Measurements from ENCODE around the gene FTCD. TPM values are rescaled to one million over a fixed set of nuclear protein-coding genes. Genes with fewer than 3 reads are reported as not detected.
A peak's percentile ranks its signal among the peaks of the same experiment; 100 is the strongest.
"Not testable (repeated sequence)": the region's sequence is repeated elsewhere in the genome, so short reads cannot be mapped to it uniquely, and the experiment has no call there.

Gene FTCD
- total RNA-seq, 2 experiments from 2014 or later, result 0.16 to 0.23 TPM

DNA sequence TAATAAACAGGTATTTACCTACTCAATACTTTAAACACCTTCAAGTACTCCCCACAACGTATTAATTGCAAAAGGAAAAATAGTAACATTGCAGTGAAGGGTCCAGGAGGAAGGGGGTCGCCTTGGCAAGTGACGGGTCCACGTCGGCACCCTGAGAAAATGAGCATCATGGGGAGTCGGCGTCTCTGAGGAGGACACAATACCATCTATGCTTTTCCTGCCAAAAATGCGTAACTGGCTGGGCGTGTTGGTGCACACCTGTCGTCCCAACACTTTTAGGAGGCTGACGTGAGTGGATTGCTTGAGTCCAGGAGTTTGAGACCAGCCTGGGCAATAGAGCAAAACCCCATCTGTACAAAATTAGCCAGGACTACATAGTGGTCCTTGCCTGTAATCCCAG lies 7.3 kb downstream of the FTCD start:
- no peak for ATAC-seq
- no peaks in the 10 kb centered on the region for H3K36me3 Mint-ChIP-seq (ENCODE audit: low read depth)
- H3K4me1 Mint-ChIP-seq, result peaks cover 12% of the 10 kb centered on the region
- H3K27ac Mint-ChIP-seq, result no peak overlapping the region
- CTCF ChIA-PET, result no interaction called here
- DNase-seq, result no peak
- POLR2A ChIA-PET, result no interaction called here
- H3K9me3 Mint-ChIP-seq (ENCODE audit: low read depth), result no peaks in the 10 kb centered on the region
- intact Hi-C loops (cut with DNase I, micrococcal nuclease), result no loop called here
- H3K4me3 Mint-ChIP-seq, result no peak overlapping the region
- no peaks in the 10 kb centered on the region for H3K27me3 Mint-ChIP-seq

DNA sequence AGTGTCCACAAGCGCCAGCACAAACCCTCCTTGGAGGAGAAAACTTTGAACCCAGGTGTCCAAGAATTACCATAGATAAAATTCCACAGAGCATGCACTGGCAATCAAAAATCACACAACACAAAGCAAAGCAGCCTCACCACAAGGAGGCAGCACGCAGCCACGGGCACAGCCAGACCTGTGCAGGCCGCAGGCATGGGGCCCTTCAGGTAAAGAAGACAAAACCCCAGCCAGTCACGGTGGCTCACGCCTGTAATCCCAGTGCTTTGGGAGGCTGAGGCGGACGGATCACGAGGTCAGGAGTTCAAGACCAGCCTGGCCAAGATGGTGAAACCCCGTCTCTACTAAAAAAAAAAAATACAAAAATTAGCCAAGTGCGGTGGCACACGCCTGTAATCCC lies 8.0 kb downstream of the FTCD start:
- H3K27ac Mint-ChIP-seq; H3K36me3 Mint-ChIP-seq (ENCODE audit: low read depth); POLR2A ChIA-PET; H3K27me3 Mint-ChIP-seq; H3K4me3 Mint-ChIP-seq; H3K9me3 Mint-ChIP-seq (ENCODE audit: low read depth): not testable (repeated sequence)
- ATAC-seq (peak; percentile 21), DNase-seq (peak; percentile 77)
- peaks cover 12% of the 10 kb centered on the region for H3K4me1 Mint-ChIP-seq
- intact Hi-C loops (cut with DNase I, micrococcal nuclease), result loop anchor here in 1 of 2 experiments (1.0 kb wide), 1 partner anchor 138 kb away; the partner anchor contains the start of gene MCM3AP
- CTCF ChIA-PET, result interaction anchor here (0.7 kb wide), 1 partner anchor 107 kb away, joined by 3 read pairs; no protein-coding TSS in a partner anchor

DNA sequence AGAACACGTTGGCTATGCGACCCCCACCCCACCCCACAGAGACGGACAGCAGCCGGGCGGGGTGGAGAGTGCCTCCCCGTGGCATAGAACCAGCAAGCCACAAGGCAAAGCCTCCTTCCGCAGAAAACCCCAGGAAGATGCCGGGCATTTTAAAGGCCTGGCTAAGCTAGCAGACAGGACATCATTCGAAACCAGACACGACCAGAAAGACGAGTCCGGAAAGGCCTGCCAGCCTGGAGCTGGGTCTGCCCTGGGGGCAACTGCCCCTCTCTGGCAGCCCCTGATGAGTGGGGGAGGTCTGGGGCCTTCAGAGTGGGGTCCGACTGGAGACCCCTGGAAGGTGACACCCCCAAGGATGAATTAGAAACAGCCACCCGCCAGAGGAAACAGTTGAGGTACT lies 8.5 kb downstream of the FTCD start:
- Mint-ChIP-seq H3K27ac (no peak overlapping the region), H3K4me1 (peaks cover 12% of the 10 kb centered on the region), H3K9me3 (ENCODE audit: low read depth) (no peaks in the 10 kb centered on the region), H3K4me3 (no peak overlapping the region), H3K27me3 (no peaks in the 10 kb centered on the region), H3K36me3 (ENCODE audit: low read depth) (no peaks in the 10 kb centered on the region)
- ATAC-seq (no peak), DNase-seq (no peak)
- CTCF ChIA-PET, result interaction anchor here (0.7 kb wide), 1 partner anchor 108 kb away, joined by 3 read pairs; no protein-coding TSS in a partner anchor
- intact Hi-C loops (cut with DNase I, micrococcal nuclease), result loop anchor here in 1 of 2 experiments (1.0 kb wide), 1 partner anchor 138 kb away; the partner anchor contains the start of gene MCM3AP
- POLR2A ChIA-PET, result no interaction called here

DNA sequence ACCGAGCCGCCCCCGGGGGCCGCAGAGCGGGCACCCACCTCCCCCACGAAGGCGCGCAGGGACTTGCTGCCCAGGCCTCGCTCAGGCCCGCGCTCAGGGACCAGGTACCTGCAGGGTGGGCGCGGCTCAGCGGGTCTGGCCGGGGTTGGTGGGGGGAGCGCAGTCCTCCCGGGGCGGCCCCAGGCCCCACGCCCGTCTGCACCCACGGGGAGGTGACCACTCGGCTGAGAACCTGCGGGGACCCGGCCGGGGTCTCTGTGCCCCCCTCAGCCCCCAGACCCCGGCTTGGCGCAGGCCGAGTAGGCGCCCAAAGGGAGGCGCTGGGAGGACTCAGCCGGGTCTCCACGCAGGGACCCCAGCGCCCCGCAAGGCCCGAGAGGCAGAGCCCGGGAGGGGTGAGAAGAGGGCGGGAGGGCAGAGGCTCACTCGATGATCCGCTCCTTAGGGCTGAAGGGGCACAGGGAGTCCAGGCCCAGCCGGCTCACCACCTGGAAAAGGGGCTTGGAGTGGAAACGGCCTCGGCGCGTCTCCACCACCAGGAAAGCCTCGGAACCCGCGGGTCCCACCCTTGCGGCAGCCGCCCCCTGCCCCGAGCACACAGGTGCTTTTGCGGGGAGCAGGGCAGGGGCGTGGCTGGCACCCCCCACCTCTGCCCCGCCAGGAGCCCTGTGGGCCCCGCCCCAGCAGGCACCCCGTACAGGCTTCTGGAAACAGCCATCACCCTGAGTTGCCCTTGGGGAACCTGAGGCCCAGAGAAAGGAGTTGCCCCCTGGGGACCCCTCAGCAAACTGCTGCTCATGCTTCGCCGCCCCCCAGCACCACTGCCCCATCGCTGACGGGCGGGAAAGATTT lies 9.3 kb downstream of the FTCD start:
- Mint-ChIP-seq H3K36me3 (ENCODE audit: low read depth) (no peaks in the 10 kb centered on the region), H3K4me3 (no peak overlapping the region), H3K27ac (no peak overlapping the region), H3K27me3 (no peaks in the 10 kb centered on the region), H3K4me1 (peaks cover 12% of the 10 kb centered on the region), H3K9me3 (ENCODE audit: low read depth) (no peaks in the 10 kb centered on the region)
- intact Hi-C loops (cut with DNase I, micrococcal nuclease), result no loop called here
- DNase-seq (no peak), ATAC-seq (no peak)
- ChIA-PET CTCF (no interaction called here), POLR2A (no interaction called here)

DNA sequence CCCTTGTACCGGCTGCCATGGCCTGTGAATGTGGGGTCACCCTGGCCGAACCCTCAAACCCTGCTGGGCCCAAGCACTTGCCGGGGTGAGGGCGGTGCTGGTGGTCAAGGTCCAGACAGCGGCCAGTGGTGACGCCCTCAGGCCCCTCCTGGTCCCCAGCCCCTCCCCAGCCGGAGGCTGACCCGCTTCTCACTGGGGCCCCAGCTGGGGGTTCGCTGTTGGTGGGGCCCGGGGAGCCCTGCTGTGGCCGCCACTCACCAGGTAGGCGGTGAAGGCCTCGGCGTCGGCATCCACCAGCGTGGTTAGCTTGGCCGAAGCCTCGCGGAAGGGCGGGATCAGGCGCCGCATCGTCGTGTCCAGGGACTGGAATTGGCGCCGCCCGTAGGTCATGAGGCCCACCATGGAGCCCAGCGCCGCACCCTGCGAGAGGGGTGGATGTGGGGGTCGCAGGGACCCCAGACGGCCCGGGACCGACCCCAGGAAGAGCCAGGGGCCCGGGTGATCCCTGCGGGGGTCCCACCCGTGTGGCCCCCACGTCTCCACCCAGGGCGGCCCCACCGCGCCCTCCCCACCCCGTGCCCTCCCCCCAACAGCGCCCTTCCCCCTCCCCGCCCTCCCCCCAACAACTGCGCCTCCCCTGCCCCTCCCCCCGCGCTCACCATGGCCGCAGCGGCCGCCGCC lies 10.1 kb downstream of the FTCD start:
- Mint-ChIP-seq H3K27ac (no peak overlapping the region), H3K4me3 (no peak overlapping the region), H3K9me3 (ENCODE audit: low read depth) (no peaks in the 10 kb centered on the region), H3K36me3 (ENCODE audit: low read depth) (no peaks in the 10 kb centered on the region), H3K27me3 (no peaks in the 10 kb centered on the region), H3K4me1 (peaks cover 12% of the 10 kb centered on the region)
- intact Hi-C loops (cut with DNase I, micrococcal nuclease), result no loop called here
- ChIA-PET CTCF (no interaction called here), POLR2A (no interaction called here)
- DNase-seq, result no peak
- ATAC-seq, result no peak

DNA sequence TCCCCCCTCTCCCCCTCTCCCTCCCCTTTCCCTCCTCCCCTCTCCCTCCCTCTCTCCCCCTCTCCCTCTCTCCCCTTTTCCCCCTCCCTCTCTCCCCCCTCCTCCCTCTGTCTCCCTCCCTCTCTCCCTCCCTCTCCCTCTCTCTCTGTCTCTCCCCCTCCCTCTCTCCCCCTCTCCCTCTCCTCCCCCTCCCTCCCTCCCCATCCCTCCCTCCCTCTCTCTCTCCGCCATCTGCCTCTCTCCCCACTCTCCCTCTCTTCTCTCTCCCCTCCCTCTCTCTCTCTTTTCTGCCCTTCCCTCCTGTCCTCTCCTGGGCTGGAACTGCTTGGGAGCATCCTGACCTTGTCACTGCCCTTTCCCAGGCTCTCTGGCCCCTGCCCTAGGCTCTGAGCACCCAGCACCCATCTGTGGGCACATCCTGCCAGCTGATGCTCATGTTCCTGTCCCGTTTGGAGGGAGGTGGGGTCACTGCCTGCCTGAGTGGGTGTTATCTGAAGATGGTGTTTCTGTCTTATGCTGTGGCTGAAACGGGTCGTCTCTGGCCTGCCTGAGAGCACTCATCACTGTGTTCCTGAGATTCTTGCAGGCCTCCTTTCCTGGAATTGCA lies 10.8 kb downstream of the FTCD start:
- H3K36me3 Mint-ChIP-seq (ENCODE audit: low read depth), result no peaks in the 10 kb centered on the region
- ATAC-seq, result no peak
- H3K27me3 Mint-ChIP-seq, result no peaks in the 10 kb centered on the region
- ChIA-PET CTCF (interaction anchor here (0.9 to 2.6 kb wide), 3 partner anchors 9 to 141 kb away, joined by 4 to 18 read pairs (median 9); partner anchors contain the start of genes MCM3AP and YBEY), POLR2A (interaction anchor here (1.0 kb wide), 1 partner anchor 9 kb away, joined by 4 read pairs; no protein-coding TSS in a partner anchor)
- no peaks in the 10 kb centered on the region for H3K9me3 Mint-ChIP-seq (ENCODE audit: low read depth)
- no peak overlapping the region for H3K4me3 Mint-ChIP-seq
- intact Hi-C loops (cut with DNase I, micrococcal nuclease), result loop anchor here (1.0 to 5.0 kb wide), 3 partner anchors 172 to 314 kb away; partner anchors contain the start of genes DIP2A (in 1 of the 2) and PCNT (in 1 of the 2)
- peaks cover 12% of the 10 kb centered on the region for H3K4me1 Mint-ChIP-seq
- DNase-seq, result peak; percentile 40
- peak overlapping the region; percentile 34 for H3K27ac Mint-ChIP-seq

DNA sequence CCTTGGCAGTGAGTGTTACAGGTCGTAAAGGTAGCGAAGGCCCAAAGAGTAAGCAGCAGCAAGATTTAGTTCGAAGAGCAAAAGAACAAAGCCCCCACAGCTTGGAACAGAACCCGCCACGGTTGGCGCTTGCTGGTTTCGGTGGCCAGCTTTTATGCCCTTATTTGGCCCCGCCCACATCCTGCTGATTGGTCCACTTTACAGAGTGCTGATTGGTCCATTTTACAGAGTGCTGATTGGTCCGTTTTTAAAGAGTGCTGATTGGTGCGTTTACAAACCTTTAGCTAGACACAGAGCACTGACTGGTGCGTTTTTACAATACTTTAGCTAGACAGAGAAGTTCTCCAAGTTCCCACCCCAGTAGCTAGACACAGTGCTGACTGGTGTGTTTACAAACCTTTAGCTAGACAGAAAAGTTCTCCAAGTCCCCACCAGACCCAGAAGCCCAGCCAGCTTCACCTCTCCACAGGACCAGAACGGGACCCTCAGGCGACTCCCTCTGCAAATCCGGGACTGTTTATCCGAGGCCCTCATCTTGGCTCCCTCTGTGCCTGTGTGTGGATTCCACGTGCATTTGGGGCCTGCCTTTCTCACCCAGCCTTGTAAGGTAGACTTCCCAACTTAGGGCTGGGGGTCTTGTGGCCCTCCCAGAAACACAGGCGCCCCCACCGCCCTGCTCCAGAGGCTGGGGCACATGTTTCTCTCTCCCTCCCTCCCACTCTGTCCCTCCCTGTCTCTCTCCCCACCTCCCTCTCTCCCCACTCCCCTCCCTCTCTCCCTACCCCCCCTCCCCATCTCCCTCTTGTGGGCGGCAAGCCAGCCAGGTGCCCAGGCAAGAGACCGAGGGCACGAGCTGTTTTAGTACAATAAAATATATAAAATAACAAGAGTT lies 12.6 kb downstream of the FTCD start:
- Mint-ChIP-seq H3K27ac (peak overlapping the region; percentile 37), H3K9me3 (ENCODE audit: low read depth) (no peaks in the 10 kb centered on the region), H3K36me3 (ENCODE audit: low read depth) (no peaks in the 10 kb centered on the region), H3K4me3 (no peak overlapping the region), H3K4me1 (peaks cover 12% of the 10 kb centered on the region), H3K27me3 (no peaks in the 10 kb centered on the region)
- ChIA-PET POLR2A (interaction anchor here (0.6 to 0.8 kb wide), 5 partner anchors 17 to 335 kb away, joined by 3 to 4 read pairs (median 3); no protein-coding TSS in a partner anchor), CTCF (interaction anchor here (0.6 to 2.6 kb wide), 12 partner anchors 11 to 1647 kb away, joined by 3 to 18 read pairs (median 4); partner anchors contain the start of genes MCM3AP and YBEY)
- no peak for ATAC-seq
- DNase-seq, result peak; percentile 28
- intact Hi-C loops (cut with DNase I, micrococcal nuclease), result loop anchor here (1.0 to 5.0 kb wide), 5 partner anchors 41 to 171 kb away; partner anchors contain the start of genes LSS (in 2 of the 2), SPATC1L (in 1 of the 2) and YBEY (in 1 of the 2)

DNA sequence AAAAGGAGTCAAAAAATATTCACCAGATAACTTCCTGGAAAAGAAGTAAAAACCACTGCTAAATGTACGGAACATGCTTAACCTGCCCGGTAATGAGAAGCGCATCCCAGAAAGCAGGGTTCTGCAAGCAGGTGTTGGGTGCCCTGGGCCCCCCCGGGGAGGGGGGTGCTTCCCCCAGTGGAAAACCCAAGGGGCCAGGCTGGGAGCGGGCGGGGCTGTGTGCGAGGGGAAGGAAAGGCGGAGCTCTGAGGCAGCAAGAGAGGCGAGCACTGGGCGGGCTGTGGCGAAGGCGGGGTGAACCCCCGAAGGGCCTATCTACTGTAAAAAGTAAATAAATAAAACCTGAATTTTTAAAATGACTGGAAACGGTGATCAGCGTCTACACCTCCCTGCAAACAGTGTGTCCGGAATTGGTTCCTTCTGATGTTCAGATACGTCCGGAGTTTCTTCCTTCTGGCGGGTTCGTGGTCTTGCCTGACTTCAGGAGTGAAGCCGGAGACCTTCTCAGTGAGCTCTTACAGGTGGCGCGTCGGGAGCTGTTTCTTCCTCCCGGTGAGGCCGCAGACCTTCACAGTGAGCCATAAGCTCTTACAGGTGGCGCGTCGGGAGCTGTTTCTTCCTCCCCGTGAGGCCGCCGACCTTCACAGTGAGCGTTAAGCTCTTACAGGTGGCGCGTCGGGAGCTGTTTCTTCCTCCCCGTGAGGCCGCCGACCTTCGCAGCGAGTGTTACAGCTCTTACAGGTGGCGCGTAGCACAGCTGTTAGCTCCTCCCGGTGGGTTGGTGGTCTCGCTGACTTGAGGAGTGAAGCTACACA lies 13.4 kb downstream of the FTCD start:
- ChIA-PET POLR2A (interaction anchor here (0.6 kb wide), 1 partner anchor 336 kb away, joined by 3 read pairs; no protein-coding TSS in a partner anchor), CTCF (interaction anchor here (0.9 to 2.6 kb wide), 3 partner anchors 11 to 316 kb away, joined by 3 to 18 read pairs (median 5); no protein-coding TSS in a partner anchor)
- no peak overlapping the region for H3K4me3 Mint-ChIP-seq
- intact Hi-C loops (cut with DNase I, micrococcal nuclease), result loop anchor here (2.0 to 5.0 kb wide), 2 partner anchors 145 to 170 kb away; partner anchors contain the start of gene YBEY (in 1 of the 2)
- DNase-seq (no peak), ATAC-seq (no peak)
- H3K36me3 Mint-ChIP-seq (ENCODE audit: low read depth), result no peaks in the 10 kb centered on the region
- H3K27me3 Mint-ChIP-seq, result no peaks in the 10 kb centered on the region
- H3K27ac Mint-ChIP-seq, result no peak overlapping the region
- peaks cover 12% of the 10 kb centered on the region for H3K4me1 Mint-ChIP-seq
- H3K9me3 Mint-ChIP-seq (ENCODE audit: low read depth), result no peaks in the 10 kb centered on the region

DNA sequence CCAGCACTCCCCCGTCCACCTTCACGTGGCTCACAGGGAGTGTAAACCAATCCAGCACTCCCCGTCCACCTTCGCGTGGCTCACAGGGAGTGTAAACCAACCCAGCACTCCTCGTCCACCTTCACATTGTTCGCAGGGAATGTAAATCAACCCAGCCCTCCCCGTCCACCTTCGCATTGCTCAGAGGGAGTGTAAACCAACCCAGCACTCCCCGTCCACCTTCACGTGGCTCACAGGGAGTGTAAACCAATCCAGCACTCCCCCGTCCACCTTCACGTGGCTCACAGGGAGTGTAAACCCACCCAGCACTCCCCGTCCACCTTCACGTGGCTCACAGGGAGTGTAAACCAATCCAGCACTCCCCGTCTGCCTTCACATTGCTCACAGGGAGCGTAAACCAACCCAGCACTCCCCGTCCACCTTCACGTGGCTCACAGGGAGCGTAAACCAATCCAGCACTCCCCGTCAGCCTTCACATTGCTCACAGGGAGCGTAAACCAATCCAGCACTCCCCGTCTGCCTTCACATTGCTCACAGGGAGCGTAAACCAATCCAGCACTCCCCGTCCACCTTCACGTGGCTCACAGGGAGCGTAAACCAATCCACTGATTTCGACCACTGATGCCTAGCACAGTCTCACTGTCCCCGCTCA lies 14.9 kb downstream of the FTCD start:
- CTCF ChIA-PET, result interaction anchor here (0.9 kb wide), 1 partner anchor 317 kb away, joined by 5 read pairs; no protein-coding TSS in a partner anchor
- DNase-seq, result not testable (repeated sequence)

More for the DNA sequence above, 14.9 kb downstream of the FTCD start:
- H3K9me3 Mint-ChIP-seq (ENCODE audit: low read depth); H3K27ac Mint-ChIP-seq; H3K36me3 Mint-ChIP-seq (ENCODE audit: low read depth); ATAC-seq; H3K4me3 Mint-ChIP-seq; POLR2A ChIA-PET; H3K27me3 Mint-ChIP-seq: not testable (repeated sequence)
- intact Hi-C loops (cut with DNase I, micrococcal nuclease), result loop anchor here in 1 of 2 experiments (5.0 kb wide), 1 partner anchor 168 kb away; no protein-coding TSS in a partner anchor
- peaks cover 12% of the 10 kb centered on the region for H3K4me1 Mint-ChIP-seq

Measured in activated CD4-positive, alpha-beta T cell treated with anti-CD3 and anti-CD28 coated beads for 36 hours (primary cell).